ENCODE data around the gene CENPB.
A peak's percentile ranks its signal among the peaks of the same experiment; 100 is the strongest.
"Not testable (repeated sequence)": the region's sequence is repeated elsewhere in the genome, so short reads cannot be mapped to it uniquely, and the experiment has no call there.

CENPB gene

DNA sequence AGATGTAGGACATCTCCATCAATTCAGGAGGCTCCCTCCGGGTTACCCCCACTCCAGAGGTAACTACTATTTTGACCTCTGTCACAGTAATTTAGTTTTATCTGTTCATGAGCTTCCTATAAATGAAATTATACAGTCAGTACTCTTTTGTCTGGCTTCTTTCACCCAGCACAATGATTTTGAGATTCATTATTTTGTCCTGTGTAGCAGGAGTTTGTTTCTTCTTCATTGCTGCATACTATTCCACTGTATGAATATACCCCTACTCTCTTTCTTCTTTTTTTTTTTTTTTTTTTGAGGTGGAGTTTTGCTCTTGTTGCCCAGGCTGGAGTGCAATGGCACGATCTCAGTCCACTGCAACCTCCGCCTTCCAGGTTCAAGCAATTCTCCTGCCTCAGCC lies 22.0 kb upstream of the CENPB start:
- no peak for DNase-seq

DNA sequence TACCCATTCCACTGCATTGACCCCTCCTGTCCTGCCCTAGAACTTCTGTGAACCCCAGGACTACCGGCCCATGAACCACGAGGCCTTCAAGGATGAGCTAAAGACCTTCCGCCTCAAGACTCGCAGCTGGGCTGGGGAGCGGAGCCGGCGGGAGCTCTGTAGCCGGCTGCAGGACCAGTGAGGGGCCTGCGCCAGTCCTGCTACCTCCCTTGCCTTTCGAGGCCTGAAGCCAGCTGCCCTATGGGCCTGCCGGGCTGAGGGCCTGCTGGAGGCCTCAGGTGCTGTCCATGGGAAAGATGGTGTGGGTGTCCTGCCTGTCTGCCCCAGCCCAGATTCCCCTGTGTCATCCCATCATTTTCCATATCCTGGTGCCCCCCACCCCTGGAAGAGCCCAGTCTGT lies 18.2 kb upstream of the CENPB start:
- DNase-seq: no peak

DNA sequence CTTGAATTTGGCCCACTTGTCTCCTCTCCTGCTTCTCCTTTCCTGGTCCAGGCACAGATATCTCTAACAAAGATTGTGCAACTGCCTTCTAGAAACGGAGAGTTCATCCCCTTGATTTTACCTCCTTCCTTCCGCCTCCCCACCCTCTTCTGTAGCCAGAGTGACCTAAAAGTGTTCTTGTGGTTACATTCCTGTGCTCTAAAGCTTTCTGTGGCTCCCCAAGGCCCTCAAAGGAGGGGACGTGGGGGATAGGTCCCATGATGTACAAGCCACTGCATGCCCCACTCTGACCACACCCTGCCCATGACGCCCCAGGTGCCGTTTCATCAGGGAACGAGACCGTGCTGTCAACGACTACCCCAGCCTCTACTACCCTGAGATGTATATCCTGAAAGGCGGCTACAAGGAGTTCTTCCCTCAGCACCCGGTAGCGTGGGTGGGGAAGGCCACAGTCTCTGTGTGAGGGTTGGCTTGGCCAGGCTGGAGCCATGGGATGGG lies 17.8 kb upstream of the CENPB start:
- no peak for DNase-seq

DNA sequence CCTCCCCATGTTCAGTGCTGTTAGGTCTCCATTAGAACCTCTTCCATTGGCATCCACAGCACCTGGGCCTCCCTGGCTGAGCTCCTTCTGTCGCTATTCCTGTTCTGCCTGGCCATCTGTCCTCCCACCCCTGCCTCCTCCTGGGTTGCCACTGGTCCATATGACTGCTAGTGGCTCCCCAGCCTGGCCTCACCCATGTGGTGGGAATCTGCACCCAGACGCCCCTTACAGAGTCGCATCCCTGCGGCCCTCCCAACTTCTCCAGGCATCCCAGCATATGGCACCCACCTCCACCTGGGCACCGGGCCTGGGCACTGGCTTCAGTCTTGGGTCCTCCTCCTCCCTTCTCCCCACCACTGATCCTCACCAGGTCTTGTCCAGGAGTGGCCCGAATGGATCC lies 17.3 kb upstream of the CENPB start:
- no peak for DNase-seq

DNA sequence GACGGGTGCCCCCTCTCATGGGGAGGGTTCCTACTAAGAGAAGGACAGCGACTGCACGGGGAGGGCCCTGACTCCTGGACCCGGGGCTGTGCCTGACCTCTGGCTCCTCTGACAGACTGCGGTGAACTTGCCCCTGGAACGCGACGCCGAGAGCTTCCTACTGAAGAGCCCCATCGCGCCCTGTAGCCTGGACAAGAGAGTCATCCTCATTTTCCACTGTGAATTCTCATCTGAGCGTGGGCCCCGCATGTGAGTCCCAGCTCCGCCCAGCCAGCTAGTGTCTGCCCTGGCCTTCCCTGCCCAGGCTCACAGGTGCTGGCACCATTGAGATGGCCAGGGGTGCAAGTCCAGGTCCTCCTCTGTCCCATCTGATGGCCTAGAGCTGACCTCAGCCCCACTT lies 16.7 kb upstream of the CENPB start:
- no peak for DNase-seq

DNA sequence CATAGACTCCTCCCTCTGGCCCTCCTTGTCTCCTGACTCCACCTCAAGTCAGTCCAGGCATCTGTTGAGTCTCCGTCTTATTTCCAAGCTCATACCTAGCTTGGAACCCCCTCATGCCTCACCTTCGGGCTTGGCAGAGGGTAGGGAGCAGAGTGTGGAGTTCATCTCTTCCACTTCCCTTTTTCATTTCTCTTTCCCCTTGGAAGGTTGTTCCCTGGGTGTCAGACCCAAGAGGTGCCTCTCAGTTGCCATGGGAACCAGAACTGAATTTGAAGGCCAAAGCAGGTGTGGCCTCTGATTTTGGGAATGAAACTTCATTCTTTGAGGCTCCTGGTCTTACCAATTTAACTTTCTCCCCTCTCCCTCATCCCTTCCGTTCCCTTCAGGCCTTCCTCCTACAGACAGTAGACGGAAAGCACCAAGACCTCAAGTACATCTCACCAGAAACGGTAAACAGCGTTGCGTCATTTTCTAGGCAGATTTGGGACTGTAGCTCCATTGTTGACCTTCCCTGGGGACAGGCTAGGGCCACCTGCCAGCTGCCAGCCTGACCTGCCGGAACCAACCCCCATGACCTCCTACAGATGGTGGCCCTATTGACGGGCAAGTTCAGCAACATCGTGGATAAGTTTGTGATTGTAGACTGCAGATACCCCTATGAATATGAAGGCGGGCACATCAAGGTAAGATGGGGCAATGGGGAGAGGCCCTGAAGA lies 16.1 kb upstream of the CENPB start:
- DNase-seq: no peak

DNA sequence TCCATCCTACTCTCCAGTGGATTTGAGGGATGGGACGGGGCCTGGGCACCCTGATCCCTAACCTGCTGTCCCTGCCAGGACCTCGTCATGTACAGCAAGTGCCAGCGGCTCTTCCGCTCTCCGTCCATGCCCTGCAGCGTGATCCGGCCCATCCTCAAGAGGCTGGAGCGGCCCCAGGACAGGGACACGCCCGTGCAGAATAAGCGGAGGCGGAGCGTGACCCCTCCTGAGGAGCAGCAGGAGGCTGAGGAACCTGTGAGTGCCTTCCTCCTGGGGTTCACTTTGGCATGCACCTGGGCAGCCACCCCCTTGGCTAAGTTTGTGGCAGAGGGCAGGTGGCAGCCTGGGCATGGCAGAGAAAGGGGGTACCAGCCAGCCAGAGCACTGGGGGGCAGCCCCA lies 15.3 kb upstream of the CENPB start:
- DNase-seq: no peak

DNA sequence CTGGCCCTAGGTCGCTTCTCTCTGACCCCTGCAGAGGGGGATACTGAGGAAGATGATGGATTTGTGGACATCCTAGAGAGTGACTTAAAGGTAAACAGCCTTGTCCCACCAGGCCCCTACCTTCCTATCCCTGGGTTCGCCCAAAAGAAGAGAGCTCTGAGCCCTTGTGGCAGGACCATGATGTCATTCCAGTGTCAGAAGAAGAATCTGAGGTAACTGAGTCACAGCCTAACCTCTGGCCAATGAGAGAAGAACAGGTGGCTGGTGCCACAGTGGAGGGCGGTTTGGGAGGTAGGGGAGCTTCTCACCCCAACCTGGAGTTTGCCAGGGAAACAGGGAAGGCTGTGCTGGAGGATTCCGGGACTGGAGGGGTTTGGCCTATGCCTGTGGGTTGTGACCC lies 14.8 kb upstream of the CENPB start:
- DNase-seq: no peak

DNA sequence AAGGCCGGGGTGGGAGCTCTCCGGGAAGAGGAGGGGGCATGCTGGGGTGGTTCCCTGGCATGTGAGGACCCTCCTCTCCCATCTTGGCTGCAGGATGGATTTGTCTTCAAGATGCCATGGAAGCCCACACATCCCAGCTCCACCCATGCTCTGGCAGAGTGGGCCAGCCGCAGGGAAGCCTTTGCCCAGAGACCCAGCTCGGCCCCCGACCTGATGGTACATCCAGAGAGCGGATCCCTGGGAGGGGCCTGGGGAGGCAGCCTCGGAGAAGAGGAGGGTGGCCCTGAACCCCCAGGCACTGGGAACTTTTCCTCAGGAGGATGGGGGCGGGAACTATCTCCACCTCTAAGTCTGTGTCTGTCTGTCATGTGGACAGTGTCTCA lies 14.3 kb upstream of the CENPB start:
- no peak for DNase-seq

DNA sequence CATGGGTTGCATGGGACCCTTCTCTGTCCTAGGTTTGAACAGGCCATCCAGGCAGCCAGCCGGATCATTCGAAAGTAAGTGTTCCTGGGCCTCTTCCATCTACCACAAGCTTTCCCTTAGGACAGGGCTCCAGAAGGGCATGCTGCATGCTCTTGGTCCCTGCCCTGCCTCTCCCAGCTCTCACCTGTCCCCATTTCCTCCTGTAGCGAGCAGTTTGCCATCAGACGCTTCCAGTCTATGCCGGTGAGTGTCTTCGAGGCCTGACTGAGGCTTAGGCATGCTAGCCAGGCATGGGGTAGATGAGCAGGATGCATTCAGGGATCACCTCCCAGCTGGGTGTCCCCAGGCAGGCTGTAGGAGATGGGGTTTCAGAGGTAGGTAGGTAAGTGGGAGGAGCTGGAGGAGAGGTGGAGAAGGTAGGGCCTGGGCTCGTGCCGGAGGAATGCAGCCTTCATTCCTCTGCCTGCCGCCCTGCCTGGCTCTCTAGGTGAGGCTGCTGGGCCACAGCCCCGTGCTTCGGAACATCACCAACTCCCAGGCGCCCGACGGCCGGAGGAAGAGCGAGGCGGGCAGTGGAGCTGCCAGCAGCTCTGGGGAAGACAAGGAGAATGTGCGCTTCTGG lies 13.8 kb upstream of the CENPB start:
- DNase-seq: peak in 1 of 2 experiments; percentile 71

DNA sequence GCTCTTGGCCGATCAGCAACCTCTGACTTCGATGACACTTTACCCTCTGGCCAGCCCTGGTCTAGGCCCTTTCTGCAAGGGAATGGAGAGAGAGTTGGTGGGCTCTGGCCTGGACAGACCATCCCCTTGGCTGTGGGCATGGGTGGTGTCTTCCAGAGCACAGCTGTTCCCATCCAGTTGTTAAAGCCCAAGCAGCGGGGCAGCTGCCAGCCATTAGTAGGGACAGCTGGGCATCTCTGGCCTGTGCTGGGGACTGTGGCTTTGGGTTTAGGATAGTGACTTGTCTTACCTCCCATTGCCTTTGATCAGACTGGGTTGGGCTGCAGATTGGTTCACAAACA lies 12.3 kb upstream of the CENPB start:
- DNase-seq: no peak

DNA sequence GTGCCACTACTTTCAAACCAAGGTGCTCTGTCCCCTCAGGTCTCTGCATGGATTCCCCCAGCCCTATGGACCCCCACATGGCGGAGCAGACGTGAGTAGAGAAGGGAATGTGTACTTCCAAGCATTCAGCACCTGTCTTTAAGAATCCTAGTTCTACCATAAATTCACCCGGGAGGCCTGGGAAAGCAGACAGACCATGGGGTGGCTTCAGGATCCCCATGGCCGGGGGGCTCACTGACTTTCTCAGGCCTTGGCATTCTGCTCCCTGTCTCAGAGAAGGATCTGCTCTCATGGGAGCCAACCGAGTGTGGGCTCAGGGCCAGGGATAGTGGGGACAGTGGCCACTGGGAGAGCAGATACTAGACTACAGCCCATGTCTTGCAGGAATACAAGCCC lies 11.8 kb upstream of the CENPB start:
- DNase-seq: no peak

DNA sequence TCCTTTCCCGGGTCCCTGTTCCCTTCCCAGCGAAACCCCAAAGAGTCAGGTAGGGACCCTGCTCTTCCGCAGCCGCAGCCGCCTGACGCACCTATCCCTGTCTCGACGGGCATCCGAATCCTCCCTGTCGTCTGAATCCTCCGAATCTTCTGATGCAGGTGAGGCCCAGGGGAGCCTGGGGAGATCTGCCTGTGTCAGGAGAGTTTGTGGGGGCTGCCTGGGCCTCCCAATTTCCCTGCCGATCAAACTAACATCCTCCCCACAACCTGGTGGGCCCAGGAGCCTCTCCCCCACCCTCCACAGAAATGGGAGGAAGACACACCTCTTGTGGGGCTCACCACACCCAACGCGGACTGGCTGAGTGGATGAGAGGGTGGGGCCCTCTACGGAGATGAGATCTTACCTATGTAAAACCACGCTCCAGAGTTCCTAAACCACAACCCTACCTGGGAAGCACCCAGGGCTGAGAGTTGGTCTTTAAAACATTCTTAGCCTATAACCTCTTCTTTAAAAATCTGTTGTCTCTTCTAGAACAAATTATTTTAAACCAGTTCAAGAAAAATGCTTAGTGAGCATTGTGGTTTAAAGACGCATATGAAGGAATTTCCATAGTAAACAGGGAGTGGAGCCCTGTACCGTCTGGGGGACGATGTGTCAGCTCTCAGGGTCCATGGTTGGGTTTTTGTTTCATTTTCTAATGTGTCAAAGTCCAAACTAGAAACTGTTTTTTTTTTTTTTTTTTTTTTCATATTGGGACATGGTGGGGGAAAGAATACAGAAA lies 11.2 kb upstream of the CENPB start:
- peak; percentile 73 to 90 for DNase-seq

DNA sequence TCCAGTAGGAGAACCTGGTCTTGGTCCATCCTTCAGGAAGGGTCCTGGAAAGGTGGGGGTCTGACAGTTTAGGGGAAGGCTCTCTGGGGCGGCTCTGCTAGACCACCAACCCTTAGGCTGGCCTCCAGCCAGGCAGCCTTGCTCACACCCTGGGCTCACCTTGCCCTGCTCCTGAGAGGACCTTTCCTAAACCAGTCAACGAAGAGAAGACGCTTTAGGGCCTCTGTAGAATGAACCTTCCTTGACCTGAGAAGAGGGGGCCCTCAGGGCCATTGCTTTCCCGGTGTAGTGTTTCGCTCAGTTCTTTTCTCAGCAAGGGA lies 10.6 kb upstream of the CENPB start:
- peak in 1 of 2 experiments; percentile 55 for DNase-seq

DNA sequence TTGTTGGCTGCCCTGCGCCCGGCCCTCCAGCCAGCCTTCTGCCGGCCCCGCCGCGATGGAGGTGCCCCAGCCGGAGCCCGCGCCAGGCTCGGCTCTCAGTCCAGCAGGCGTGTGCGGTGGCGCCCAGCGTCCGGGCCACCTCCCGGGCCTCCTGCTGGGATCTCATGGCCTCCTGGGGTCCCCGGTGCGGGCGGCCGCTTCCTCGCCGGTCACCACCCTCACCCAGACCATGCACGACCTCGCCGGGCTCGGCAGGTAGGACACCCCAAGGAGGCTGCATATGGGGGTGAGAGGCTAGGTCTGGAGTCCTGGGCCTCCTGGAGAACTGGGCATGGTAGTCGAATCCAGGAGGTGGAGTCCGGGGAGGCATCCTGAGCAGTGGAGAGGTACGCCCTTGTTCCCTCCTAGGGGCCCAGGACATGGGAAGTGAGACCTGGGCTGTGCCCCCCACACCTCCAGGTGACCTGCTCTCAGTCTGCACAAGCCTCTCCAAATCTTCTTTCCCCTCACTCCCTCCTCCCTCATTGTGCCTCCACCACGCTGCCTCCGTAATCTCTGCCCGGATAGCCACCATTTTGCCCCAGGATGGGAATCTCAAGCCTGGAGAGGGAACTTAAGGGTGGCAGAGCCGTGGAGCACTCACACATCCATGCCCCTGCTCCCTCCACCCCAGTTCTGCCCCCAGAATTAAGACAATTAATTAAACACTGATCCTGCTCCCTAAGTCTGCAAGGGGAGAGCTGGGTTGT lies 10.1 kb upstream of the CENPB start:
- peak in 1 of 2 experiments; percentile 75 for DNase-seq

DNA sequence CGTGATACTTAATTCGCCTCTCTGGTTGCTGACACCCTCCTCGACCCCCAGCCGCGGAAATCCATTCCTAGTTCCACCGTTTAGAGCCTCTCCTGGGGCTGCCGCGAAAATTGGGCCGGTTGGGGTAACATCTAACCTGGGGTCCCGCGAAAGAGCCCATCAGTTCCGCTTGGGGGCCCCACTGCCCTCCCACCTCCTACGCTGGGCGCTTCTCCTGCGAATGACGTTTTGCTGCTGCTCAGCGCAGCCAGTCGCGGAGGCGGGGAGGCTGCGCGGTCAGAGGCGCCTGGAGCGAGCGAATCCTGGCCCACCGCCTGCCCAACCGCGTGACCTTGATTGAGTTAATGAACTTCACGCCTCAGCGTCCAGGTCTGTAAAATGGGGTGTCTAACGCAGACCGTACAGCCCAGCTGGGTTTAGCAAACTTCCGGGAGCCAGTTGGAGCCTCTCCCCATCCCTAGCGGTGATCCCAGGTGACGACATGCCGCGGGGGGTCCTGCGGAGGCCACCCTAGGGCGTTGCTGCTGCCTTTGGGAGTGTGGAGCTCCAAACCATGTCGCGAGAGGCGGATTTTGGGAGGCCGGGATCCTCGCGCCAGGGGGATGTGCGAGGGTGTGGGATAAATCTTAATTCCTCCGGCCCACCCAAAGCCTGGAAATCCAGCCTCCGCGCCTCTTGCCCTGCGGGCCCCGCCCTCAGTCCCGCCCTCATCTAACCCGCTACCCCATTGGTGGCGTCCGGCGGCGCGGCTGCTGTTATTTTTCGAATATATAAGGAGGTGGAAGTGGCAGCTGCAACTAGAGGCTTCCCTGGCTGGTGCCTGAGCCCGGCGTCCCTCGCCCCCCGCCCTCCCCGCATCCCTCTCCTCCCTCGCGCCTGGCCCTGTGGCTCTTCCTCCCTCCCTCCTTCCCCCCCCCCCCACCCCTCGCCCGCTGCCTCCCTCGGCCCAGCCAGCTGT lies 9.2 kb upstream of the CENPB start, which contains the start of gene CDC25B:
TSS of gene CDC25B (plus strand) at position 800 of the 958 bp plus-strand sequence. CDS start 222 bp downstream, outside the sequence.
- peak; percentile 91 to 99 for DNase-seq

DNA sequence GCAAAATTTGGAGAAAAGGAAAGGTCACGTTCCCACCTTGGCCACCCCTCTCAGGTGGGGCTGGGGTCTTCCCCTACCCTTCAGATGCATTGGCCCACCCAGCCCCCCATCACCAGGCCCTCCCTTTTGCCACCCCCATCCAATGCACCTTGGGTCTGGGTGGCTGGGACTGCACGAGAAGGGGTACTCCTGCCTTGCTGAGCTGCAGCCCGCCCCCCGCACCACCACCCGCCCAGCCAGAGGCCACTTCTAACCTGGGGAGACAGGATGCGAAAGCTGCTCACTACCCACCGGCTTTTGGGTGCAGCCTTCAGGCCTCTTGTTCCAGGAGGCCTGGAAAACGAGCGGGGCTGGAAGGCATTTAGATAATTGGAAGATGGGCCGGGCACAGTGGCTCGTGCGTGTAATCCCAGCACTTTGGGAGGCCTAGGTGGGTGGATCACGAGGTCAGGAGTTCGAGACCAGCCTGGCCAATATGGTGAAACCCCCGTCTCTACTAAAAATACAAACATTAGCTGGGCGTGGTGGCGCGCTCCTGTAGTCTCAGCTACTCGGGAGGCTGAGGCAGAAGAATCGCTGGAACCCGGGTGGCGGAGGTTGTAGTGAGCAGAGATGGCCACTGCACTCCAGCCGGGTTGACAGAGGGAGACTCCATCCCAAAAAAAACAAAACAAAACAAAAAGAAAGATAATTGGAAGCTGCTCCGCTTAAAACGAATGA lies 8.3 kb upstream of the CENPB start:
- DNase-seq: no peak

DNA sequence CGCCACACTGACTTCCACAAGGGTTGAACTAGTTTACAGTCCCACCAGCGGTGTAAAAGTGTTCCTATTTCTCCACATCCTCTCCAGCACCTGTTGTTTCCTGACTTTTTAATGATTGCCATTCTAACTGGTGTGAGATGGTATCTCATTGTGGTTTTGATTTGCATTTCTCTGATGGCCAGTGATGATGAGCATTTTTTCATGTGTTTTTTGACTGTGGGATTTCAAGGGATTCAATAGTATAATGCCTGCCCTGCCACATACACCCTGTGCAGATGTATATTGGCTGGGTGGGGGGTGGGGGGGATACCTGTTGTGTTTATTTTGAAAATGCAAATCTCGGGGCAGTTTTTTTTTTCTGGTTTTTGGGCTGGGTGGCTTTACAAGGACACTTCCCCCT lies 7.6 kb upstream of the CENPB start:
- peak; percentile 20 to 33 for DNase-seq

DNA sequence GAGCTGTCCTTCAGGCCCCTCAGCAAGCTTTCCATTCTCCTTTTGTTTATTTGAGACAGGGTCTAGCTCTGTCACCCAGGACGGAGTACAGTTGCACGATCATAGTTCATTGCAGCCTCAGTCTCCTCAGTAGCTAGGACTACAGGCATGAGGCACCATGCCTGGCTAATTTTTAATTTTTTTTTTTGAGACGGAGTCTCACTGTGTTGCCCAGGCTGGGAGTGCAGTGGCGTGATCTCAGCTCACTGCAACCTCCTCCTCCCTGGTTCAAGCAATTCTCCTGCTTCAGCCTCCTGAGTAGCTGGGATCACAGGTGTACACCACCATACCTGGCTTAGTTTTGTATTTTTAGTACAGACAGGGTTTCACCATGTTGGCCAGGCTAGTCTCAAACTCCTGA lies 2.7 kb upstream of the CENPB start:
- not testable (repeated sequence) for DNase-seq

DNA sequence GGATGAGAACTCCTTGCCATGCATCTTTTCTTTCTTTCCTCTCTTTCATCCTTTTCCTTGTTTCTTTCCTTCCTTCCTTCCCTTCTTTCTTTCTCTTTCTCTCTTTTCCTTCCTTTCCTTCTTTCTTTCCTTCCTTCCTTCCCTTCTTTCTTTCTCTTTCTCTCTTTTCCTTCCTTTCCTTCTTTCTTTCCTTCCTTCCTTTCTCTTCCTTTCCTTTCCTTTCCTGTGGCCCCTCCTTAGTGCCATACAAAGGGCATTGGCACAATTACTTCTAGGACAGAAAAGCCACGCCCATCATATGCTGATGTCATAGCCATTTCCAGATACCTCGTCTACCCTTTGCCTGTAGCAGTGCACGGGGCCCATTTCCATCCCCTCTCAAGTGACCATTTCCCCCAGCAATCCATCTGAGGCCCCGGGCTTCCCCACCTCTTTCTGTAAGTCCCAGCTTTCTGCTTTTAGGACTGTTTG lies 2.2 kb upstream of the CENPB start:
- peak; percentile 7 to 37 for DNase-seq

DNA sequence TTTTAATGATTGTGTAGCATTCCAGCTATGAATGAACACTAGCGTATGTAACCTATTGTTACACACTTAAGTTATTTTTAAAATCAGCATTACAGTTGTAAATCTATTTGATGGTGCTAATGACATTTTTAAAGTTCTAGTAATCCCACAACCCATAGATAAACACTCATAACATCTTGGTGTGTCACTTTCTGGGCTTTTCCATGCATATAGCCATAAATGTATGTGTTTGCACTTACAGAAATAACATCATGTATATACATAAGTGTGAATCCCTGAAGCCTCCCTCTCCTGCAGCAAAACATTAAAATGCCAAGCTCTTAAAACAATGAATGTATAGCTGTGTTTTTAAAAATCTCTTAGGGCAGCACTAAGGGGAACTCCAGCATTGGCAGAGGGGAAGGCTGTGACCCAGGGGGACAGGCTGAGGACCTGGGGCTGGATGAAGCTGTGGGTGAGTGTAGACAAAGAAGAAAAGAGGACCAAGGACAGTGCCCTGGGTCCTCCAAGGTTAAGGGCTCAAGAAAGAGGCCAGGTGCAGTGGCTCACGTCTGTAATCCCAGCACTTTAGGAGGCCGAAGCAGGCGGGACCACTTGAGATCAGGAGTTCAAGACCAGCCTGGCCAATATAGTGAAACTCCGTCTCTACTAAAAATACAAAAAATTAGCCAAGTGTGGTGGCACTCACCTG lies 929 bp upstream of the CENPB start:
- DNase-seq: no peak
